Measurements from ENCODE around the gene CPTP. TPM values are rescaled to one million over a fixed set of nuclear protein-coding genes. Genes with fewer than 3 reads are reported as not detected.
A peak's percentile ranks its signal among the peaks of the same experiment; 100 is the strongest.

CPTP gene
- total and polyA plus RNA-seq, 2 of the 13 experiments (the other 11 are each of a cell fraction or from before 2014, with no cell fraction given) = 5.5 to 9.3 TPM

GRCh38 chr1:1281533-1282321 is 42.9 kb upstream of the CPTP start (continued):
- no peak for TF ChIP-seq YEATS2 (CRISPR knock-in tag; IDR thresholded peaks at IDR 0.05; ENCODE audit: borderline replicate concordance)
- TF ChIP-seq POLR2G (IDR thresholded peaks at IDR 0.05; ENCODE audit: low read depth, low read length) = 0 out of 2 replicates have a peak, but pooled peaks have one; percentile 57
- no peak for TF ChIP-seq TP53 (CRISPR knock-in tag; conservative IDR thresholded peaks at IDR 0.05)
- TF ChIP-seq, protein P1, sequence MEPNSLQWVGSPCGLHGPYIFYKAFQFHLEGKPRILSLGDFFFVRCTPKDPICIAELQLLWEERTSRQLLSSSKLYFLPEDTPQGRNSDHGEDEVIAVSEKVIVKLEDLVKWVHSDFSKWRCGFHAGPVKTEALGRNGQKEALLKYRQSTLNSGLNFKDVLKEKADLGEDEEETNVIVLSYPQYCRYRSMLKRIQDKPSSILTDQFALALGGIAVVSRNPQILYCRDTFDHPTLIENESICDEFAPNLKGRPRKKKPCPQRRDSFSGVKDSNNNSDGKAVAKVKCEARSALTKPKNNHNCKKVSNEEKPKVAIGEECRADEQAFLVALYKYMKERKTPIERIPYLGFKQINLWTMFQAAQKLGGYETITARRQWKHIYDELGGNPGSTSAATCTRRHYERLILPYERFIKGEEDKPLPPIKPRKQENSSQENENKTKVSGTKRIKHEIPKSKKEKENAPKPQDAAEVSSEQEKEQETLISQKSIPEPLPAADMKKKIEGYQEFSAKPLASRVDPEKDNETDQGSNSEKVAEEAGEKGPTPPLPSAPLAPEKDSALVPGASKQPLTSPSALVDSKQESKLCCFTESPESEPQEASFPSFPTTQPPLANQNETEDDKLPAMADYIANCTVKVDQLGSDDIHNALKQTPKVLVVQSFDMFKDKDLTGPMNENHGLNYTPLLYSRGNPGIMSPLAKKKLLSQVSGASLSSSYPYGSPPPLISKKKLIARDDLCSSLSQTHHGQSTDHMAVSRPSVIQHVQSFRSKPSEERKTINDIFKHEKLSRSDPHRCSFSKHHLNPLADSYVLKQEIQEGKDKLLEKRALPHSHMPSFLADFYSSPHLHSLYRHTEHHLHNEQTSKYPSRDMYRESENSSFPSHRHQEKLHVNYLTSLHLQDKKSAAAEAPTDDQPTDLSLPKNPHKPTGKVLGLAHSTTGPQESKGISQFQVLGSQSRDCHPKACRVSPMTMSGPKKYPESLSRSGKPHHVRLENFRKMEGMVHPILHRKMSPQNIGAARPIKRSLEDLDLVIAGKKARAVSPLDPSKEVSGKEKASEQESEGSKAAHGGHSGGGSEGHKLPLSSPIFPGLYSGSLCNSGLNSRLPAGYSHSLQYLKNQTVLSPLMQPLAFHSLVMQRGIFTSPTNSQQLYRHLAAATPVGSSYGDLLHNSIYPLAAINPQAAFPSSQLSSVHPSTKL (CRISPR knock-in tag; IDR thresholded peaks at IDR 0.05) = 0 out of 2 replicates have a peak, but pooled peaks have one; percentile 51
- TF ChIP-seq, protein P2, sequence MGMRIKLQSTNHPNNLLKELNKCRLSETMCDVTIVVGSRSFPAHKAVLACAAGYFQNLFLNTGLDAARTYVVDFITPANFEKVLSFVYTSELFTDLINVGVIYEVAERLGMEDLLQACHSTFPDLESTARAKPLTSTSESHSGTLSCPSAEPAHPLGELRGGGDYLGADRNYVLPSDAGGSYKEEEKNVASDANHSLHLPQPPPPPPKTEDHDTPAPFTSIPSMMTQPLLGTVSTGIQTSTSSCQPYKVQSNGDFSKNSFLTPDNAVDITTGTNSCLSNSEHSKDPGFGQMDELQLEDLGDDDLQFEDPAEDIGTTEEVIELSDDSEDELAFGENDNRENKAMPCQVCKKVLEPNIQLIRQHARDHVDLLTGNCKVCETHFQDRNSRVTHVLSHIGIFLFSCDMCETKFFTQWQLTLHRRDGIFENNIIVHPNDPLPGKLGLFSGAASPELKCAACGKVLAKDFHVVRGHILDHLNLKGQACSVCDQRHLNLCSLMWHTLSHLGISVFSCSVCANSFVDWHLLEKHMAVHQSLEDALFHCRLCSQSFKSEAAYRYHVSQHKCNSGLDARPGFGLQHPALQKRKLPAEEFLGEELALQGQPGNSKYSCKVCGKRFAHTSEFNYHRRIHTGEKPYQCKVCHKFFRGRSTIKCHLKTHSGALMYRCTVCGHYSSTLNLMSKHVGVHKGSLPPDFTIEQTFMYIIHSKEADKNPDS (CRISPR knock-in tag; IDR thresholded peaks at IDR 0.05) = no peak
- TF ChIP-seq ZNF232 (CRISPR knock-in tag; IDR thresholded peaks at IDR 0.05; ENCODE audit: borderline replicate concordance) = no peak
- no peak for TF ChIP-seq ZSCAN21 (CRISPR knock-in tag; IDR thresholded peaks at IDR 0.05; ENCODE audit: borderline replicate concordance)
- no peak for TF ChIP-seq SSRP1 (CRISPR knock-in tag; IDR thresholded peaks at IDR 0.05)
- TF ChIP-seq FOXA1 (IDR thresholded peaks at IDR 0.05) = no peak
- TF ChIP-seq FOXA1 (CRISPR knock-in tag; IDR thresholded peaks at IDR 0.05) = no peak
- no peak for TF ChIP-seq ZNF253 (CRISPR knock-in tag; IDR thresholded peaks at IDR 0.05; ENCODE audit: borderline replicate concordance)
- TF ChIP-seq ZNF263 (CRISPR knock-in tag; IDR thresholded peaks at IDR 0.05) = peak; percentile 92
- no peak for TF ChIP-seq BATF2 (CRISPR knock-in tag; IDR thresholded peaks at IDR 0.05)
- TF ChIP-seq ZNF768 (CRISPR knock-in tag; IDR thresholded peaks at IDR 0.05) = peak; percentile 100
- no peak for TF ChIP-seq TOE1 (CRISPR knock-in tag; IDR thresholded peaks at IDR 0.05)
- no peak for TF ChIP-seq ZNF841 (CRISPR knock-in tag; IDR thresholded peaks at IDR 0.05; ENCODE audit: borderline replicate concordance)
- no peak for TF ChIP-seq CAMTA2 (CRISPR knock-in tag; IDR thresholded peaks at IDR 0.05; ENCODE audit: borderline replicate concordance)
- TF ChIP-seq, protein P3, sequence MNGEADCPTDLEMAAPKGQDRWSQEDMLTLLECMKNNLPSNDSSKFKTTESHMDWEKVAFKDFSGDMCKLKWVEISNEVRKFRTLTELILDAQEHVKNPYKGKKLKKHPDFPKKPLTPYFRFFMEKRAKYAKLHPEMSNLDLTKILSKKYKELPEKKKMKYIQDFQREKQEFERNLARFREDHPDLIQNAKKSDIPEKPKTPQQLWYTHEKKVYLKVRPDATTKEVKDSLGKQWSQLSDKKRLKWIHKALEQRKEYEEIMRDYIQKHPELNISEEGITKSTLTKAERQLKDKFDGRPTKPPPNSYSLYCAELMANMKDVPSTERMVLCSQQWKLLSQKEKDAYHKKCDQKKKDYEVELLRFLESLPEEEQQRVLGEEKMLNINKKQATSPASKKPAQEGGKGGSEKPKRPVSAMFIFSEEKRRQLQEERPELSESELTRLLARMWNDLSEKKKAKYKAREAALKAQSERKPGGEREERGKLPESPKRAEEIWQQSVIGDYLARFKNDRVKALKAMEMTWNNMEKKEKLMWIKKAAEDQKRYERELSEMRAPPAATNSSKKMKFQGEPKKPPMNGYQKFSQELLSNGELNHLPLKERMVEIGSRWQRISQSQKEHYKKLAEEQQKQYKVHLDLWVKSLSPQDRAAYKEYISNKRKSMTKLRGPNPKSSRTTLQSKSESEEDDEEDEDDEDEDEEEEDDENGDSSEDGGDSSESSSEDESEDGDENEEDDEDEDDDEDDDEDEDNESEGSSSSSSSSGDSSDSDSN (CRISPR knock-in tag; IDR thresholded peaks at IDR 0.05) = peak; percentile 94
